Thoracic aorta (tissue), 2 donors: Measurements from ENCODE around the gene FNIP2. TPM values are rescaled to one million over a fixed set of nuclear protein-coding genes. Genes with fewer than 3 reads are reported as not detected.
A peak's percentile ranks its signal among the peaks of the same experiment; 100 is the strongest.

Experiments used
- ATAC-seq: fragments of 150-250 bp; one replicate; pipeline ENCODE4 v1.8.0; 2017; ENCODE audit warnings: low read depth; ENCODE audit not compliant: insufficient number of reproducible peaks, low FRiP score
- DNase-seq: peaks from one replicate; pipeline ENCODE4 v3.0.0-alpha.2; 2020; ENCODE audit warnings: low spot score
- H3K27ac ChIP-seq, 2 donors: fragments of 200-600 bp; sonication (generic); 1 replicate in 1 of 2; 2 replicates in 1 of 2; pipeline ENCODE4 v1.5.1; 2016; ENCODE audit warnings: mild to moderate bottlenecking in 2 of 2, moderate library complexity in 2 of 2
- H3K27me3 ChIP-seq: fragments of 200-600 bp; sonication (generic); replicated peaks from 2 replicates; pipeline ENCODE4 v1.6.0; 2016; ENCODE audit warnings: mild to moderate bottlenecking; ENCODE audit not compliant: insufficient read depth
- H3K36me3 ChIP-seq: fragments of 200-600 bp; sonication (generic); one replicate; pipeline ENCODE4 v1.5.1; 2016
- H3K4me1 ChIP-seq, 2 donors: fragments of 200-600 bp; sonication (generic); 1 replicate in 1 of 2; 2 replicates in 1 of 2; pipeline versions ENCODE4 v1.5.1 to v1.6.0; 2016; ENCODE audit warnings: low read depth in 2 of 2, mild to moderate bottlenecking in 1 of 2; ENCODE audit not compliant: control insufficient read depth in 1 of 2
- H3K4me3 ChIP-seq: fragments of 200-600 bp; sonication (generic); 2 replicates; pipeline ENCODE4 v1.5.1; 2016; ENCODE audit warnings: mild to moderate bottlenecking
- H3K9me3 ChIP-seq: fragments of 200-600 bp; sonication (generic); 2 replicates; pipeline ENCODE4 v1.5.1; 2016
- total RNA-seq, 2 donors: library from RNA; depleted of rRNA; stranded (reverse); fragments of >200 nt; gene quantifications; one replicate each; pipeline versions ENCODE4 v1.1.0 to v1.2.3, GENCODE V29; 2016
- TF ChIP-seq, protein P1 (sequence below): fragments of 200-600 bp; sonication (generic); IDR thresholded peaks from one replicate; pipeline ENCODE4 v1.5.1; 2019; ENCODE audit warnings: antibody characterized with exemption

FNIP2 gene
- total RNA-seq, 2 donors from 2014 or later = 47.9 to 121 TPM

DNA sequence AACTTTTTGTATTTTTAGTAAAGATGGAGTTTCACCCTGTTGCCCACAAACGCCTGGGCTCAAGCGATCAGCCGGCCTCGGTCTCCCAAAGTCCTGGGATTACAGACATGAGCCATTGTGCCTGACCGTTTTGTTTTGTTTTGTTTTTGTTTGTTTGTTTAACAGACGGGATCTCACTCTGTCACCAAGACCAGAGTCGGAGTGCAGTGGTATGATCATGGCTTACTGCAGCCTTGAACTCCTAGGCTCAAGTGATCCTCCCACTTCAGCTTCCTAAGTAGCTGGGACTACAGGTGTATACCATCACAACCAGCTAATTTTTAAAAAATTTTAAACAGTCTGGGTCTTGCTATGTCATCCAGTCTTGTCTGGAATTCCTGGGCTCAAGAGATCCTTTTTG lies 53.5 kb downstream of the FNIP2 start:
- Histone ChIP-seq H3K4me1 (peaks cover 77 to 95% of the 10 kb centered on the region in 2 donors), H3K36me3 (no peaks in the 10 kb centered on the region), H3K27me3 (no peaks in the 10 kb centered on the region), H3K4me3 (no peak overlapping the region), H3K9me3 (no peaks in the 10 kb centered on the region), H3K27ac (peak overlapping the region; percentile 76 to 81)
- TF ChIP-seq, protein P1, sequence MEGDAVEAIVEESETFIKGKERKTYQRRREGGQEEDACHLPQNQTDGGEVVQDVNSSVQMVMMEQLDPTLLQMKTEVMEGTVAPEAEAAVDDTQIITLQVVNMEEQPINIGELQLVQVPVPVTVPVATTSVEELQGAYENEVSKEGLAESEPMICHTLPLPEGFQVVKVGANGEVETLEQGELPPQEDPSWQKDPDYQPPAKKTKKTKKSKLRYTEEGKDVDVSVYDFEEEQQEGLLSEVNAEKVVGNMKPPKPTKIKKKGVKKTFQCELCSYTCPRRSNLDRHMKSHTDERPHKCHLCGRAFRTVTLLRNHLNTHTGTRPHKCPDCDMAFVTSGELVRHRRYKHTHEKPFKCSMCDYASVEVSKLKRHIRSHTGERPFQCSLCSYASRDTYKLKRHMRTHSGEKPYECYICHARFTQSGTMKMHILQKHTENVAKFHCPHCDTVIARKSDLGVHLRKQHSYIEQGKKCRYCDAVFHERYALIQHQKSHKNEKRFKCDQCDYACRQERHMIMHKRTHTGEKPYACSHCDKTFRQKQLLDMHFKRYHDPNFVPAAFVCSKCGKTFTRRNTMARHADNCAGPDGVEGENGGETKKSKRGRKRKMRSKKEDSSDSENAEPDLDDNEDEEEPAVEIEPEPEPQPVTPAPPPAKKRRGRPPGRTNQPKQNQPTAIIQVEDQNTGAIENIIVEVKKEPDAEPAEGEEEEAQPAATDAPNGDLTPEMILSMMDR = no peak
- DNase-seq = no peak
- ATAC-seq = no peak

GRCh38 chr4:158823461-158823873 lies 54.6 kb downstream of the FNIP2 start:
- Histone ChIP-seq H3K36me3 (no peaks in the 10 kb centered on the region), H3K27ac (peak overlapping the region; percentile 65 to 82), H3K4me3 (no peak overlapping the region), H3K27me3 (no peaks in the 10 kb centered on the region), H3K9me3 (no peaks in the 10 kb centered on the region), H3K4me1 (peaks cover 79 to 90% of the 10 kb centered on the region in 2 donors)
- TF ChIP-seq, protein P1 = no peak
- ATAC-seq (peak; percentile 76), DNase-seq (peak; percentile 29)

- peaks cover 70 to 79% of the 10 kb centered on the region in 2 donors for H3K4me1 ChIP-seq
- TF ChIP-seq, protein P1 = no peak
- H3K4me3 ChIP-seq = peak overlapping the region; percentile 34
- H3K9me3 ChIP-seq = no peaks in the 10 kb centered on the region
- no peak for ATAC-seq
- no peak for DNase-seq
- H3K27me3 ChIP-seq = no peaks in the 10 kb centered on the region
- no peaks in the 10 kb centered on the region for H3K36me3 ChIP-seq
- H3K27ac ChIP-seq = peak overlapping the region; percentile 65 to 82
Observed at GRCh38 chr4:158824425-158825274, 55.8 kb downstream of the FNIP2 start.

DNA sequence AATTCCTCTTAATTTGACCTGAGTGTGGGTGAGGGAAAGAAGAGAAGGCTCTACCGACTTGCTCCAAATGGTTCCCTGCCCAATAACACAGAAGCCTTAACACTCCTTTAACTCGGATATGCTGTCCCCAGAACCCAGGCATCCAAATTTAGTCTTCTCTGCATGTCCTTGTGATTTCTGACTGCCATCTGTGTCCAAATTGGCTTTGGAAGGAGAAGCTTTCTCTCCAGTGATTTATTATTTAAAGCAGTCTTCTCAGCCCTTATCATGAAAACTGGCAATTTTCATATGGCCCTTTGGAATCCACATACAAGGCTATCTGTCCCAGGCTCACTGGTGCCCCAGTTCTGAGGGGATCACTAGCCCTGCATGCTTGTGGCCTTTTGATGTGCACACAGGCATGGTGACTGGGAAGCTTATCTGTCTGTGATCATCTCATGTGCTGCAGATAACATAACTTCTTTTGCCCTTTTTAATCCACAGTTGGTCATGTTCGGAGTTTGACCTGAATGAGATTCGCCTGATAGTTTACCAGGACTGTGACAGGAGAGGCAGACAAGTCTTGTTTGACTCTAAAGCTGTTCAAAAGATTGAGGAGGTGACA lies 56.7 kb downstream of the FNIP2 start:
- peak overlapping the region; percentile 34 for H3K4me3 ChIP-seq
- no peaks in the 10 kb centered on the region for H3K27me3 ChIP-seq
- TF ChIP-seq, protein P1 = no peak
- no peaks in the 10 kb centered on the region for H3K36me3 ChIP-seq
- no peaks in the 10 kb centered on the region for H3K9me3 ChIP-seq
- peaks cover 62 to 70% of the 10 kb centered on the region in 2 donors for H3K4me1 ChIP-seq
- no peak for DNase-seq
- no peak for ATAC-seq
- peak overlapping the region; percentile 65 to 82 for H3K27ac ChIP-seq

DNA sequence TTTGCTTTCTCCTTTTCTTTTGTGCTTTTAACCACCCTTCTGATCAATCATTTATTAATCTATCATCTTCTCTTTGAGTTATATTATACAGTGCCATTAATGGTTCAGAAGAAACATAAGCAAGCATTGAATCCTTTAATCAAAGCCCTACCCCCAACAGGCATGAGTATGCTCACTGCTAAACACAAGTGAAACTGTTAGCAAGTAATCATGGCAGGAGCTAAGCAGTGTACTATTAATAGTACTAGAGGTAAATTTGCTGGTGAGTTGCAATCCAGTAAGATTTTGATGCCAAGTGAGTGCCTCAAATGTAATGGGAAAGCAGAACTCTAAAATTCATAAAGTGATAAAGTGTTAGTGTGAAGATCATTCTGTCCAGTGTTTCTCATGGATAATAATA lies 57.2 kb downstream of the FNIP2 start:
- no peaks in the 10 kb centered on the region for H3K27me3 ChIP-seq
- no peak overlapping the region for H3K4me3 ChIP-seq
- H3K27ac ChIP-seq = peak overlapping the region; percentile 65 to 82
- peaks cover 56 to 65% of the 10 kb centered on the region in 2 donors for H3K4me1 ChIP-seq
- no peaks in the 10 kb centered on the region for H3K9me3 ChIP-seq
- no peak for ATAC-seq
- DNase-seq = no peak
- peaks cover 4% of the 10 kb centered on the region for H3K36me3 ChIP-seq
- TF ChIP-seq, protein P1 = no peak
